Liver (tissue), 3 donors: ENCODE data around the gene SLC13A2.

Experiments used
- EGR1 ChIP-seq, 2 donors: IDR thresholded peaks; 2 replicates each; pipeline ENCODE4 v1.6.1; 2016 to 2018; ENCODE audit warnings: antibody characterized with exemption in 2 of 2, low read depth in 2 of 2
- GABPA ChIP-seq, 2 donors: IDR thresholded peaks in 1 of 2; conservative IDR thresholded peaks in 1 of 2; 2 replicates each; pipeline ENCODE4 v1.6.1; 2016; ENCODE audit warnings: antibody characterized with exemption in 2 of 2, mild to moderate bottlenecking in 1 of 2, moderate library complexity in 1 of 2
- HNF4G ChIP-seq: IDR thresholded peaks from 2 replicates; pipeline ENCODE4 v1.6.1; 2016; ENCODE audit warnings: antibody characterized with exemption
- JUND ChIP-seq, 2 donors: IDR thresholded peaks; 2 replicates each; pipeline ENCODE4 v1.6.1; 2016; ENCODE audit warnings: antibody characterized with exemption in 2 of 2
- RAD21 ChIP-seq, 2 donors: IDR thresholded peaks; 2 replicates each; pipeline ENCODE4 v1.6.1; 2016; ENCODE audit warnings: antibody characterized with exemption in 2 of 2, mild to moderate bottlenecking in 2 of 2
- RXRA ChIP-seq, 2 donors: IDR thresholded peaks; 2 replicates each; pipeline ENCODE4 v1.6.1; 2017 to 2018; ENCODE audit warnings: antibody characterized with exemption in 2 of 2, mild to moderate bottlenecking in 1 of 2
- SP1 ChIP-seq: IDR thresholded peaks from 2 replicates; pipeline ENCODE4 v1.6.1; 2018; ENCODE audit warnings: antibody characterized with exemption, mild to moderate bottlenecking
- TAF1 ChIP-seq: conservative IDR thresholded peaks from 2 replicates; pipeline ENCODE4 v1.6.1; 2016; ENCODE audit warnings: antibody characterized with exemption, mild to moderate bottlenecking
- YY1 ChIP-seq: IDR thresholded peaks from 2 replicates; pipeline ENCODE4 v1.6.1; 2016; ENCODE audit warnings: antibody characterized with exemption, mild to moderate bottlenecking
- ZBTB33 ChIP-seq: IDR thresholded peaks from 2 replicates; pipeline ENCODE4 v1.6.1; 2016; ENCODE audit warnings: antibody characterized with exemption
- TF ChIP-seq, protein P1 (sequence below): fragments of 150-350 bp; IDR thresholded peaks from 2 replicates; pipeline ENCODE4 v1.5.1; 2017; ENCODE audit warnings: improper control_type of control experiment, low read depth, low read length; ENCODE audit not compliant: missing input control
- TF ChIP-seq, protein P2 (sequence below): IDR thresholded peaks from 2 replicates; pipeline ENCODE4 v1.6.1; 2016; ENCODE audit warnings: antibody characterized with exemption
- TF ChIP-seq, protein P3 (sequence below): IDR thresholded peaks from 2 replicates; pipeline ENCODE4 v1.6.1; 2016; ENCODE audit warnings: antibody characterized with exemption, mild to moderate bottlenecking
- TF ChIP-seq, protein P4 (sequence below): IDR thresholded peaks from 2 replicates; pipeline ENCODE4 v1.6.1; 2016; ENCODE audit warnings: antibody characterized with exemption
- donor health status: healthy.
- donor health status: healthy.

- TF ChIP-seq, protein P1, sequence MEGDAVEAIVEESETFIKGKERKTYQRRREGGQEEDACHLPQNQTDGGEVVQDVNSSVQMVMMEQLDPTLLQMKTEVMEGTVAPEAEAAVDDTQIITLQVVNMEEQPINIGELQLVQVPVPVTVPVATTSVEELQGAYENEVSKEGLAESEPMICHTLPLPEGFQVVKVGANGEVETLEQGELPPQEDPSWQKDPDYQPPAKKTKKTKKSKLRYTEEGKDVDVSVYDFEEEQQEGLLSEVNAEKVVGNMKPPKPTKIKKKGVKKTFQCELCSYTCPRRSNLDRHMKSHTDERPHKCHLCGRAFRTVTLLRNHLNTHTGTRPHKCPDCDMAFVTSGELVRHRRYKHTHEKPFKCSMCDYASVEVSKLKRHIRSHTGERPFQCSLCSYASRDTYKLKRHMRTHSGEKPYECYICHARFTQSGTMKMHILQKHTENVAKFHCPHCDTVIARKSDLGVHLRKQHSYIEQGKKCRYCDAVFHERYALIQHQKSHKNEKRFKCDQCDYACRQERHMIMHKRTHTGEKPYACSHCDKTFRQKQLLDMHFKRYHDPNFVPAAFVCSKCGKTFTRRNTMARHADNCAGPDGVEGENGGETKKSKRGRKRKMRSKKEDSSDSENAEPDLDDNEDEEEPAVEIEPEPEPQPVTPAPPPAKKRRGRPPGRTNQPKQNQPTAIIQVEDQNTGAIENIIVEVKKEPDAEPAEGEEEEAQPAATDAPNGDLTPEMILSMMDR: no peak
- TF ChIP-seq SP1 (no peak), ZBTB33 (no peak), TAF1 (no peak), EGR1 (IDR thresholded peaks at IDR 0.05; ENCODE audit: low read depth in 2 of 2) (no peak), GABPA (IDR thresholded peaks at IDR 0.05 in 1 of 2, conservative IDR thresholded peaks at IDR 0.05 in 1 of 2) (no peak), JUND (IDR thresholded peaks at IDR 0.05) (no peak), HNF4G (no peak), RAD21 (IDR thresholded peaks at IDR 0.05) (no peak), YY1 (no peak), RXRA (IDR thresholded peaks at IDR 0.05) (no peak)
- TF ChIP-seq, protein P2, sequence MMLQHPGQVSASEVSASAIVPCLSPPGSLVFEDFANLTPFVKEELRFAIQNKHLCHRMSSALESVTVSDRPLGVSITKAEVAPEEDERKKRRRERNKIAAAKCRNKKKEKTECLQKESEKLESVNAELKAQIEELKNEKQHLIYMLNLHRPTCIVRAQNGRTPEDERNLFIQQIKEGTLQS: no peak
- TF ChIP-seq, protein P3, sequence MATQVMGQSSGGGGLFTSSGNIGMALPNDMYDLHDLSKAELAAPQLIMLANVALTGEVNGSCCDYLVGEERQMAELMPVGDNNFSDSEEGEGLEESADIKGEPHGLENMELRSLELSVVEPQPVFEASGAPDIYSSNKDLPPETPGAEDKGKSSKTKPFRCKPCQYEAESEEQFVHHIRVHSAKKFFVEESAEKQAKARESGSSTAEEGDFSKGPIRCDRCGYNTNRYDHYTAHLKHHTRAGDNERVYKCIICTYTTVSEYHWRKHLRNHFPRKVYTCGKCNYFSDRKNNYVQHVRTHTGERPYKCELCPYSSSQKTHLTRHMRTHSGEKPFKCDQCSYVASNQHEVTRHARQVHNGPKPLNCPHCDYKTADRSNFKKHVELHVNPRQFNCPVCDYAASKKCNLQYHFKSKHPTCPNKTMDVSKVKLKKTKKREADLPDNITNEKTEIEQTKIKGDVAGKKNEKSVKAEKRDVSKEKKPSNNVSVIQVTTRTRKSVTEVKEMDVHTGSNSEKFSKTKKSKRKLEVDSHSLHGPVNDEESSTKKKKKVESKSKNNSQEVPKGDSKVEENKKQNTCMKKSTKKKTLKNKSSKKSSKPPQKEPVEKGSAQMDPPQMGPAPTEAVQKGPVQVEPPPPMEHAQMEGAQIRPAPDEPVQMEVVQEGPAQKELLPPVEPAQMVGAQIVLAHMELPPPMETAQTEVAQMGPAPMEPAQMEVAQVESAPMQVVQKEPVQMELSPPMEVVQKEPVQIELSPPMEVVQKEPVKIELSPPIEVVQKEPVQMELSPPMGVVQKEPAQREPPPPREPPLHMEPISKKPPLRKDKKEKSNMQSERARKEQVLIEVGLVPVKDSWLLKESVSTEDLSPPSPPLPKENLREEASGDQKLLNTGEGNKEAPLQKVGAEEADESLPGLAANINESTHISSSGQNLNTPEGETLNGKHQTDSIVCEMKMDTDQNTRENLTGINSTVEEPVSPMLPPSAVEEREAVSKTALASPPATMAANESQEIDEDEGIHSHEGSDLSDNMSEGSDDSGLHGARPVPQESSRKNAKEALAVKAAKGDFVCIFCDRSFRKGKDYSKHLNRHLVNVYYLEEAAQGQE: no peak
- TF ChIP-seq, protein P4, sequence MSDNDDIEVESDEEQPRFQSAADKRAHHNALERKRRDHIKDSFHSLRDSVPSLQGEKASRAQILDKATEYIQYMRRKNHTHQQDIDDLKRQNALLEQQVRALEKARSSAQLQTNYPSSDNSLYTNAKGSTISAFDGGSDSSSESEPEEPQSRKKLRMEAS: no peak
These were observed 5.9 kb upstream of the SLC13A2 start for GRCh38 chr17:28467456-28468025.
